Hepatocyte (in vitro differentiated cells): Measurements from ENCODE around the gene EMX1. TPM values are rescaled to one million over a fixed set of nuclear protein-coding genes. Genes with fewer than 3 reads are reported as not detected.

ENCODE experiments used
- DNase-seq: peaks from one replicate; pipeline ENCODE4 v3.0.0-alpha.2; 2016; ENCODE audit warnings: low spot score
- H2AFZ ChIP-seq: fragments of 200-600 bp; sonication (generic); 2 replicates; pipeline ENCODE4 v1.6.0; 2016; ENCODE audit warnings: antibody characterized with exemption, mild to moderate bottlenecking
- H3K27ac ChIP-seq: fragments of 200-600 bp; sonication (generic); 2 replicates; pipeline ENCODE4 v1.5.1; 2016; ENCODE audit warnings: mild to moderate bottlenecking
- H3K27me3 ChIP-seq: fragments of 200-600 bp; sonication (generic); 2 replicates; pipeline ENCODE4 v1.6.1; 2016
- H3K36me3 ChIP-seq: fragments of 200-600 bp; sonication (generic); replicated peaks from 2 replicates; pipeline ENCODE4 v1.5.1; 2016; ENCODE audit warnings: low read depth; ENCODE audit not compliant: insufficient read depth
- H3K4me1 ChIP-seq: fragments of 200-600 bp; sonication (generic); 2 replicates; pipeline ENCODE4 v1.5.1; 2016; ENCODE audit warnings: mild to moderate bottlenecking, moderate library complexity; ENCODE audit not compliant: insufficient read depth
- H3K4me2 ChIP-seq: fragments of 200-600 bp; sonication (generic); 2 replicates; pipeline ENCODE4 v1.6.0; 2016
- H3K4me3 ChIP-seq: fragments of 200-600 bp; sonication (generic); 2 replicates; pipeline ENCODE4 v1.5.1; 2016; ENCODE audit warnings: mild to moderate bottlenecking
- H3K79me2 ChIP-seq: fragments of 200-600 bp; sonication (generic); 2 replicates; pipeline ENCODE4 v1.6.0; 2017; ENCODE audit warnings: mild to moderate bottlenecking
- H3K9me2 ChIP-seq: fragments of 200-600 bp; sonication (generic); replicated peaks from 2 replicates; pipeline ENCODE4 v1.6.0; 2017; ENCODE audit warnings: mild to moderate bottlenecking; ENCODE audit not compliant: insufficient read depth
- H3K9me3 ChIP-seq: fragments of 200-600 bp; sonication (generic); 2 replicates; pipeline ENCODE4 v1.5.1; 2016; ENCODE audit warnings: low read depth, mild to moderate bottlenecking
- H4K20me1 ChIP-seq: fragments of 200-600 bp; sonication (generic); 2 replicates; pipeline ENCODE4 v1.6.0; 2016; ENCODE audit warnings: mild to moderate bottlenecking; ENCODE audit not compliant: insufficient read depth, poor library complexity, severe bottlenecking
- CTCF ChIP-seq: fragments of 200-600 bp; sonication (generic); IDR thresholded peaks from 2 replicates; pipeline ENCODE4 v1.5.1; 2016; ENCODE audit warnings: antibody characterized with exemption, mild to moderate bottlenecking; ENCODE audit not compliant: poor library complexity
- EZH2 ChIP-seq: fragments of 200-600 bp; sonication (generic); IDR thresholded peaks from 2 replicates; pipeline ENCODE4 v1.6.1; 2016; ENCODE audit warnings: antibody characterized with exemption, mild to moderate bottlenecking, borderline replicate concordance
- EZH2phosphoT487 ChIP-seq: fragments of 200-600 bp; sonication (generic); IDR thresholded peaks from one replicate; pipeline ENCODE4 v1.6.1; 2018; ENCODE audit warnings: antibody characterized with exemption, mild to moderate bottlenecking, low read depth, moderate library complexity; ENCODE audit not compliant: unreplicated experiment, severe bottlenecking
- WGBS: methylation state at CpG from one replicate; pipeline ENCODE4 v1.1.6; 2016; ENCODE audit warnings: low lambda C conversion rate; ENCODE audit errors: missing lambda C conversion rate; 5-methylcytosine and 5-hydroxymethylcytosine counted together
- polyA plus RNA-seq: library from polyadenylated mRNA; unstranded; fragments of >200 nt; fragmentation: Nextera tagmentation; extraction: Ambion mirVana; gene quantifications from 2 replicates; pipeline ENCODE4 v1.2.1, GENCODE V29; 2016
- total RNA-seq: library from RNA; depleted of rRNA; stranded (reverse); fragments of >200 nt; gene quantifications from 2 replicates; pipeline ENCODE4 v1.2.3, GENCODE V29; 2014

Gene EMX1
- total and polyA plus RNA-seq, 2 experiments from 2014 or later = 0.34 to 1.2 TPM

GRCh38 chr2:72913486-72914205, 3.7 kb upstream of the EMX1 start:
- no peaks in the 10 kb centered on the region for H3K36me3 ChIP-seq
- no peak overlapping the region for H2AFZ ChIP-seq
- H3K4me3 ChIP-seq = no peak overlapping the region
- H3K4me1 ChIP-seq = peaks cover 27% of the 10 kb centered on the region
- no peaks in the 10 kb centered on the region for H3K79me2 ChIP-seq
- no peaks in the 10 kb centered on the region for H3K9me2 ChIP-seq
- TF ChIP-seq EZH2 (no peak), CTCF (peak; percentile 8)
- H3K4me2 ChIP-seq = no peak overlapping the region
- 24% methylated on average over 7 of the region's 7 CpGs for WGBS
- H3K9me3 ChIP-seq = no peaks in the 10 kb centered on the region
- no peaks in the 10 kb centered on the region for H4K20me1 ChIP-seq
- no peak overlapping the region for H3K27ac ChIP-seq
- H3K27me3 ChIP-seq = peaks cover 94% of the 10 kb centered on the region
- no peak for DNase-seq

- no peaks in the 10 kb centered on the region for H3K79me2 ChIP-seq
- no peak overlapping the region for H3K27ac ChIP-seq
- peaks cover 96% of the 10 kb centered on the region for H3K27me3 ChIP-seq
- 19% methylated on average over 7 of the region's 7 CpGs for WGBS
- peaks cover 28% of the 10 kb centered on the region for H3K4me1 ChIP-seq
- no peak overlapping the region for H2AFZ ChIP-seq
- TF ChIP-seq CTCF = no peak
- TF ChIP-seq EZH2phosphoT487 = no peak
- H3K36me3 ChIP-seq = no peaks in the 10 kb centered on the region
- DNase-seq = peak; percentile 2
- no peaks in the 10 kb centered on the region for H4K20me1 ChIP-seq
- no peaks in the 10 kb centered on the region for H3K9me2 ChIP-seq
- H3K9me3 ChIP-seq = no peaks in the 10 kb centered on the region
- H3K4me2 ChIP-seq = no peak overlapping the region
- no peak overlapping the region for H3K4me3 ChIP-seq
Measured at GRCh38 chr2:72914206-72914559, 3.1 kb upstream of the EMX1 start.

GRCh38 chr2:72914589-72915319, 2.6 kb upstream of the EMX1 start:
- DNase-seq = peak; percentile 2
- Histone ChIP-seq H3K27ac (no peak overlapping the region), H4K20me1 (no peaks in the 10 kb centered on the region), H3K27me3 (peaks cover 96% of the 10 kb centered on the region), H2AFZ (no peak overlapping the region), H3K4me1 (peaks cover 28% of the 10 kb centered on the region), H3K79me2 (no peaks in the 10 kb centered on the region), H3K9me2 (no peaks in the 10 kb centered on the region), H3K4me3 (no peak overlapping the region), H3K9me3 (no peaks in the 10 kb centered on the region), H3K4me2 (no peak overlapping the region), H3K36me3 (no peaks in the 10 kb centered on the region)
- TF ChIP-seq EZH2 = no peak
- no peak for TF ChIP-seq CTCF
- TF ChIP-seq EZH2phosphoT487 = peak; percentile 69
- 3% methylated on average over 16 of the region's 17 CpGs for WGBS
